Epithelial cell of proximal tubule (primary cell): Measurements from ENCODE around the gene LRRN4. TPM values are rescaled to one million over a fixed set of nuclear protein-coding genes. Genes with fewer than 3 reads are reported as not detected.
"Not testable (repeated sequence)": the region's sequence is repeated elsewhere in the genome, so short reads cannot be mapped to it uniquely, and the experiment has no call there.

Experiments used
- DNase-seq: peaks from one replicate; pipeline ENCODE4 v3.0.0-alpha.2; 2011; ENCODE audit warnings: low read depth
- H3K4me3 ChIP-seq: 2 replicates; pipeline ENCODE4 v1.5.1; 2011; ENCODE audit warnings: low read depth, mild to moderate bottlenecking, low read length
- CTCF ChIP-seq: conservative IDR thresholded peaks from 2 replicates; pipeline ENCODE4 v1.5.1; 2012; ENCODE audit warnings: low read depth, mild to moderate bottlenecking, low read length
- total RNA-seq: library from RNA; depleted of rRNA; stranded (reverse); fragments of >200 nt; gene quantifications from 2 replicates; pipeline ENCODE4 v1.2.3, GENCODE V29; 2015

The LRRN4 gene
- total RNA-seq, 1 donor from 2014 or later = 152 TPM

- no peak for TF ChIP-seq CTCF
- DNase-seq = no peak
- no peak overlapping the region for H3K4me3 ChIP-seq
These were observed 17.6 kb downstream of the LRRN4 start for GRCh38 chr20:6036213-6036612.

GRCh38 chr20:6034134-6034969 is 19.5 kb downstream of the LRRN4 start:
- no peak for DNase-seq
- no peak for TF ChIP-seq CTCF
- no peak overlapping the region for H3K4me3 ChIP-seq

- DNase-seq, H3K4me3 ChIP-seq: not testable (repeated sequence)
These were observed 21.0 kb downstream of the LRRN4 start for GRCh38 chr20:6032907-6033306.

- no peak for DNase-seq
- TF ChIP-seq CTCF = no peak
These were observed 23.3 kb downstream of the LRRN4 start for GRCh38 chr20:6030453-6031080.

GRCh38 chr20:6029538-6029937 is 24.3 kb downstream of the LRRN4 start:
- TF ChIP-seq CTCF = no peak
- no peak for DNase-seq
- no peak overlapping the region for H3K4me3 ChIP-seq

More at GRCh38 chr20:6030453-6031080, 23.3 kb downstream of the LRRN4 start:
- no peak overlapping the region for H3K4me3 ChIP-seq

GRCh38 chr20:6028818-6029217 is 25.0 kb downstream of the LRRN4 start:
- no peak overlapping the region for H3K4me3 ChIP-seq
- TF ChIP-seq CTCF = no peak

GRCh38 chr20:6026051-6026450 is 27.8 kb downstream of the LRRN4 start:
- TF ChIP-seq CTCF = no peak
- no peak overlapping the region for H3K4me3 ChIP-seq
- no peak for DNase-seq

More at GRCh38 chr20:6028818-6029217, 25.0 kb downstream of the LRRN4 start:
- no peak for DNase-seq
